Measurements from ENCODE around the gene PNRC2. TPM values are rescaled to one million over a fixed set of nuclear protein-coding genes. Genes with fewer than 3 reads are reported as not detected.

The PNRC2 gene

Small RNA genes within 50 kb of the gene (small RNA-seq; reads per million reads assigned to genes)
- gene MIR378F, result not detected
